DOHH2 (cell line): ENCODE data around the gene RAB8A.

Source experiments
- H3F3A ChIP-seq: fragments of 200-600 bp; sonication (generic), shearing (Covaris generic); 2 replicates; pipeline ENCODE4 v1.6.0; 2016; ENCODE audit warnings: antibody characterized with exemption, mild to moderate bottlenecking; ENCODE audit not compliant: control insufficient read depth, insufficient read depth
- H3K27ac ChIP-seq: fragments of 200-600 bp; sonication (generic); 2 replicates; pipeline ENCODE4 v1.5.1; 2014; ENCODE audit warnings: low read depth, mild to moderate bottlenecking, low read length, moderate library complexity
- H3K27me3 ChIP-seq: fragments of 200-600 bp; sonication (generic); 2 replicates; pipeline ENCODE4 v1.6.1; 2014; ENCODE audit warnings: mild to moderate bottlenecking, low read length, mixed read lengths; ENCODE audit not compliant: control insufficient read depth
- H3K36me3 ChIP-seq: fragments of 200-600 bp; sonication (generic); 2 replicates; pipeline ENCODE4 v1.6.1; 2014; ENCODE audit warnings: mild to moderate bottlenecking, low read length, moderate library complexity, mixed read lengths; ENCODE audit not compliant: control insufficient read depth
- H3K4me1 ChIP-seq: fragments of 200-600 bp; sonication (generic); 2 replicates; pipeline ENCODE4 v1.6.1; 2014; ENCODE audit warnings: mild to moderate bottlenecking, low read length, mixed read lengths; ENCODE audit not compliant: control insufficient read depth
- H3K4me2 ChIP-seq: fragments of 200-600 bp; sonication (generic); 2 replicates; pipeline ENCODE4 v1.6.0; 2014; ENCODE audit warnings: mild to moderate bottlenecking, low read length, moderate library complexity
- H3K4me3 ChIP-seq: fragments of 200-600 bp; sonication (generic); 2 replicates; pipeline ENCODE4 v1.5.1; 2014; ENCODE audit warnings: mild to moderate bottlenecking, low read length, mixed read lengths
- H3K79me2 ChIP-seq: fragments of 200-600 bp; sonication (generic); 2 replicates; pipeline ENCODE4 v1.6.1; 2014; ENCODE audit warnings: mild to moderate bottlenecking, low read length, mixed read lengths; ENCODE audit not compliant: control insufficient read depth
- H3K9me2 ChIP-seq: fragments of 200-600 bp; sonication (generic); replicated peaks from 2 replicates; pipeline ENCODE4 v1.6.1; 2014; ENCODE audit warnings: mild to moderate bottlenecking, low read length, mixed read lengths; ENCODE audit not compliant: control insufficient read depth
- H3K9me3 ChIP-seq: fragments of 200-600 bp; sonication (generic); 2 replicates; pipeline ENCODE4 v1.6.1; 2014; ENCODE audit warnings: antibody characterized with exemption, low read length, mixed read lengths; ENCODE audit not compliant: control insufficient read depth, insufficient read depth
- H4K20me1 ChIP-seq: fragments of 200-600 bp; sonication (generic); 2 replicates; pipeline ENCODE4 v1.6.0; 2014; ENCODE audit warnings: low read depth, mild to moderate bottlenecking, antibody characterized with exemption, low read length, moderate library complexity; ENCODE audit not compliant: control insufficient read depth, insufficient read depth
- CTCF ChIP-seq: fragments of 200-600 bp; sonication (generic); IDR thresholded peaks from one replicate; pipeline ENCODE4 v1.5.1; 2014; ENCODE audit warnings: antibody characterized with exemption, mild to moderate bottlenecking, low read depth, low read length; ENCODE audit not compliant: poor library complexity, severe bottlenecking
- EZH2phosphoT487 ChIP-seq: fragments of 200-600 bp; sonication (generic); IDR thresholded peaks from 2 replicates; pipeline ENCODE4 v1.6.1; 2017; ENCODE audit warnings: borderline replicate concordance, mild to moderate bottlenecking, antibody characterized with exemption, low read length, moderate library complexity, mixed read lengths

The RAB8A gene

GRCh38 chr19:16064209-16064889, 47.3 kb upstream of the RAB8A start:
- H3F3A ChIP-seq: 0 out of 2 replicates have a peak, but pooled peaks cover 3% of the 10 kb centered on the region
- H4K20me1 ChIP-seq: no peaks in the 10 kb centered on the region
- no peak for TF ChIP-seq EZH2phosphoT487
- TF ChIP-seq CTCF: no peak
- H3K9me2 ChIP-seq: no peaks in the 10 kb centered on the region
- H3K4me3 ChIP-seq: no peak overlapping the region
- no peaks in the 10 kb centered on the region for H3K27me3 ChIP-seq
- no peak overlapping the region for H3K4me2 ChIP-seq
- H3K27ac ChIP-seq: no peak overlapping the region
- no peaks in the 10 kb centered on the region for H3K36me3 ChIP-seq
- H3K4me1 ChIP-seq: peaks cover 13% of the 10 kb centered on the region
- no peaks in the 10 kb centered on the region for H3K79me2 ChIP-seq
- no peaks in the 10 kb centered on the region; the same call in 1 of the 2 replicates for H3K9me3 ChIP-seq

GRCh38 chr19:16066611-16067104, 45.0 kb upstream of the RAB8A start:
- H3K4me3 ChIP-seq: no peak overlapping the region
- TF ChIP-seq CTCF: peak; percentile 76
- no peak for TF ChIP-seq EZH2phosphoT487
- peaks cover 34% of the 10 kb centered on the region for H3K4me1 ChIP-seq
- no peak overlapping the region for H3K4me2 ChIP-seq
- no peaks in the 10 kb centered on the region for H3K27me3 ChIP-seq
- H3K27ac ChIP-seq: no peak overlapping the region
- H3K9me2 ChIP-seq: no peaks in the 10 kb centered on the region
- no peaks in the 10 kb centered on the region for H4K20me1 ChIP-seq
- H3K36me3 ChIP-seq: no peaks in the 10 kb centered on the region
- H3K9me3 ChIP-seq: no peaks in the 10 kb centered on the region
- H3K79me2 ChIP-seq: no peaks in the 10 kb centered on the region
- H3F3A ChIP-seq: peaks cover 7% of the 10 kb centered on the region; the same call in 1 of the 2 replicates

GRCh38 chr19:16067205-16067938, 44.3 kb upstream of the RAB8A start:
- H3K36me3 ChIP-seq: no peaks in the 10 kb centered on the region
- no peak overlapping the region for H3K27ac ChIP-seq
- no peak overlapping the region for H3K4me3 ChIP-seq
- no peak for TF ChIP-seq EZH2phosphoT487
- no peak for TF ChIP-seq CTCF
- H4K20me1 ChIP-seq: no peaks in the 10 kb centered on the region
- no peaks in the 10 kb centered on the region for H3K9me2 ChIP-seq
- H3K27me3 ChIP-seq: no peaks in the 10 kb centered on the region
- H3K4me1 ChIP-seq: peaks cover 34% of the 10 kb centered on the region
- no peaks in the 10 kb centered on the region for H3K79me2 ChIP-seq
- no peak overlapping the region for H3K4me2 ChIP-seq
- peaks cover 7% of the 10 kb centered on the region; the same call in 1 of the 2 replicates for H3F3A ChIP-seq
- H3K9me3 ChIP-seq: no peaks in the 10 kb centered on the region
